B cell (primary cell): Measurements from ENCODE around the gene EGFR.

Source experiments
- EZH2 ChIP-seq: IDR thresholded peaks from 2 replicates; pipeline ENCODE4 v1.6.1; 2012; ENCODE audit warnings: borderline replicate concordance, low read depth, mild to moderate bottlenecking, moderate library complexity, low read length; ENCODE audit not compliant: insufficient read depth, poor library complexity, severe bottlenecking
- TF ChIP-seq, protein P1 (sequence below): fragments of 200-600 bp; IDR thresholded peaks from one replicate; pipeline ENCODE4 v1.8.0; 2022; ENCODE audit warnings: antibody characterized with exemption, mild to moderate bottlenecking

DNA sequence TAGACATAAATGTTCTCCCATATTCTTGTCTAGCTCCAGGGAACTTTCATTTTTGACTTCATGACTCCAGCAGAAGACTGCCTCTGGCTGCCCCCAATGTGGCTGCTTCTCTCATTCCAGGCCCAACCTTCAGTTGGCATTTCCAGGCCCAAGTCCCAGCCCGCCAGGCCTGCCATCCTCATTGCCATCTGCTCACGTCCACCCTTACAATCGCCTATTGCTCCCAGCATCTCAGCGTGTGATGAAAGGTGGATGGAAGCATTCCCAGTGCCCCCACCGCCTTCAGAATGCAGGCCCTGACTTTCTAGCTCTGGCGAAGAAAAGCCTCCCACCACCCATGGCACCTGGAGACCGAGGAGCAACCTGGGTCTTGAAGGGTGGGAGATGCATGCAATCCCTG lies 214.2 kb downstream of the EGFR start:
- TF ChIP-seq, protein P1, sequence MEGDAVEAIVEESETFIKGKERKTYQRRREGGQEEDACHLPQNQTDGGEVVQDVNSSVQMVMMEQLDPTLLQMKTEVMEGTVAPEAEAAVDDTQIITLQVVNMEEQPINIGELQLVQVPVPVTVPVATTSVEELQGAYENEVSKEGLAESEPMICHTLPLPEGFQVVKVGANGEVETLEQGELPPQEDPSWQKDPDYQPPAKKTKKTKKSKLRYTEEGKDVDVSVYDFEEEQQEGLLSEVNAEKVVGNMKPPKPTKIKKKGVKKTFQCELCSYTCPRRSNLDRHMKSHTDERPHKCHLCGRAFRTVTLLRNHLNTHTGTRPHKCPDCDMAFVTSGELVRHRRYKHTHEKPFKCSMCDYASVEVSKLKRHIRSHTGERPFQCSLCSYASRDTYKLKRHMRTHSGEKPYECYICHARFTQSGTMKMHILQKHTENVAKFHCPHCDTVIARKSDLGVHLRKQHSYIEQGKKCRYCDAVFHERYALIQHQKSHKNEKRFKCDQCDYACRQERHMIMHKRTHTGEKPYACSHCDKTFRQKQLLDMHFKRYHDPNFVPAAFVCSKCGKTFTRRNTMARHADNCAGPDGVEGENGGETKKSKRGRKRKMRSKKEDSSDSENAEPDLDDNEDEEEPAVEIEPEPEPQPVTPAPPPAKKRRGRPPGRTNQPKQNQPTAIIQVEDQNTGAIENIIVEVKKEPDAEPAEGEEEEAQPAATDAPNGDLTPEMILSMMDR: no peak
- TF ChIP-seq EZH2: no peak
